Erythroblast (primary cell): ENCODE measurements around the gene GPR135.

ENCODE experiments used
- DNase-seq, 2 experiments: peaks; one replicate each; lab custom pipeline; 2025; lab: John Stamatoyannopoulos, UW
- GATA1 ChIP-seq: IDR thresholded peaks from 2 replicates; pipeline ENCODE4 v1.6.1; 2011; ENCODE audit warnings: low read depth, mild to moderate bottlenecking, control low read depth, low read length, moderate library complexity
- POLR2A ChIP-seq: IDR thresholded peaks from 2 replicates; pipeline ENCODE4 v1.6.1; 2011; ENCODE audit warnings: mild to moderate bottlenecking, low read length

GPR135 gene

DNA sequence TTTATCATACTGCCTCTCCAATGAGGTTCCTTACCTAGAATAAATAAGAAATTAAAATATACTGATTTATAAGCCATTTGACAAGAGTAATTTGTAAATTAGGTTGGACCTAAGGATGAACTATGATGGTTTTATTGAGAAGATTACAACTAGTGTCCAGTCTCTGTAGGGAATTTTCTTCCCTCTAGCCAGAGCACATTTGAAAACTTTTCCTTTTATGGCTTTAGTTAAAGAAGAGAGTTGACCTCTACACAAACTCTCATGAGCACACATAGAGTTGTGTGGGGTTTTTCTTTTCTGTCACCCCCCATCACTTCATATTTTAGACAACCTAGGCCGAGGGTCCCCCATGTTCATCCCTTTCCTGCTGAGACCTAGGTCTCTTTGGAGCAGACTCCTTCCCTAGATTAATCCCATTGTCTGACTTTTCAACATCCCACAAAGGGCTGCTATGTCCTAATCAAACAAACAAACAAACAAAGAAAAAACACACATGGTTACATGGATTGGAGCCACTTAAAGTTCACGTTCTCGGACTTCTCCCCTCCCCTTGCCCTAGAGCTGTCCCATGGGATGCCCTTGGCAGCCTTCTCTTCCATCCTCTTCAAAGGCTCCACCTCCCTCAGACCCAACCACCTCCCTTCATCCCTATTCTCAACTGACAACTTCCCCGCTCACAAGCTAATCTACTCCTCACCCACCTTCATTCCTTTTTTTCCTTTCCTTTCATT lies 40.7 kb downstream of the GPR135 start:
- no peak for DNase-seq
- TF ChIP-seq POLR2A (no peak), GATA1 (no peak)

- DNase-seq = no peak
- no peak for TF ChIP-seq GATA1
- no peak for TF ChIP-seq POLR2A
Measured at GRCh38 chr14:59422069-59422881, 42.9 kb downstream of the GPR135 start.

DNA sequence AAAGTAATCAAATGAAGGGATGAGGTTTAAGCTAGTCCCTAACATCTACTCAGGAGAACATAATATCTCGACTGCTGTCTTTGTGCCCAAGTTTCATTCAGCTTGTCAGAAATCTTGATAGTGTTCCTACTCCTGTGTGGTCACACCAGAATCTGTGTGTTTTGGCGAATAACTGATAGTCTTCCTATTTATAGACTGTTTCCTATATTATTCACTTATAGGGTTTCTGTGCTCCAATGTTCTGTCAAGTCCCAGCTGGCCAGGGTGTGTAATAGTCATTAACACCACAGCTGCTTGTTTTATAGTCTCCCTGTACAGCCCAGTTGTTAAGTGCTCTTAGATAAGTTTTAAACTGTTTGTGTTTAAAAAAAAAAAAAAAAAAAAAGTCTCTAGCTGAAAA lies 45.9 kb downstream of the GPR135 start:
- TF ChIP-seq GATA1 (no peak), POLR2A (no peak)
- no peak for DNase-seq

- DNase-seq = no peak
Measured at GRCh38 chr14:59417311-59417710, 47.9 kb downstream of the GPR135 start.

GRCh38 chr14:59415836-59416602 lies 49.2 kb downstream of the GPR135 start:
- TF ChIP-seq GATA1 (no peak), POLR2A (no peak)
- DNase-seq = no peak

More at GRCh38 chr14:59417311-59417710, 47.9 kb downstream of the GPR135 start:
- TF ChIP-seq GATA1 (no peak), POLR2A (no peak)
